Mesendoderm (in vitro differentiated cells): Measurements from ENCODE around the gene CCDC13.

Experiments used
- DNase-seq: peaks from one replicate; pipeline ENCODE4 v3.0.0; 2013
- H2AK5ac ChIP-seq: 2 replicates; pipeline ENCODE4 v1.6.1; 2013; ENCODE audit warnings: low read length, inconsistent platforms
- H2BK120ac ChIP-seq: 2 replicates; pipeline ENCODE4 v1.6.1; 2013; ENCODE audit warnings: low read depth, mild to moderate bottlenecking, low read length, moderate library complexity, mixed read lengths
- H2BK15ac ChIP-seq: replicated peaks from 2 replicates; pipeline ENCODE4 v1.6.1; 2013; ENCODE audit warnings: low read depth, mild to moderate bottlenecking, moderate library complexity
- H2BK5ac ChIP-seq: 2 replicates; pipeline ENCODE4 v1.6.1; 2013; ENCODE audit warnings: low read length, inconsistent platforms
- H3K18ac ChIP-seq: 2 replicates; pipeline ENCODE4 v1.6.1; 2013; ENCODE audit warnings: mild to moderate bottlenecking, low read length, mixed read lengths
- H3K23ac ChIP-seq: one replicate; pipeline ENCODE4 v1.6.1; 2013; ENCODE audit warnings: low read length
- H3K27ac ChIP-seq: 2 replicates; pipeline ENCODE4 v1.5.1; 2013; ENCODE audit warnings: low read depth, mild to moderate bottlenecking, inconsistent platforms, low read length, moderate library complexity
- H3K27me3 ChIP-seq: 2 replicates; pipeline ENCODE4 v1.6.1; 2013; ENCODE audit warnings: low read length, control low read depth, mild to moderate bottlenecking, inconsistent platforms; ENCODE audit not compliant: insufficient read depth, poor library complexity
- H3K36me3 ChIP-seq: 2 replicates; pipeline ENCODE4 v1.6.1; 2013; ENCODE audit warnings: low read length, inconsistent platforms; ENCODE audit not compliant: control insufficient read depth, insufficient read depth
- H3K4ac ChIP-seq: one replicate; pipeline ENCODE4 v1.6.1; 2013; ENCODE audit warnings: low read depth, mild to moderate bottlenecking, low read length, moderate library complexity
- H3K4me1 ChIP-seq: 2 replicates; pipeline ENCODE4 v1.6.1; 2013; ENCODE audit warnings: low read depth, low read length, inconsistent platforms; ENCODE audit not compliant: control insufficient read depth
- H3K4me2 ChIP-seq: 2 replicates; pipeline ENCODE4 v1.6.1; 2013; ENCODE audit warnings: low read length
- H3K4me3 ChIP-seq: 2 replicates; pipeline ENCODE4 v1.5.1; 2013; ENCODE audit warnings: mild to moderate bottlenecking, low read length
- H3K56ac ChIP-seq: one replicate; pipeline ENCODE4 v1.6.1; 2013; ENCODE audit warnings: low read length
- H3K79me1 ChIP-seq: 2 replicates; pipeline ENCODE4 v1.6.1; 2013; ENCODE audit warnings: low read length, inconsistent platforms
- H3K79me2 ChIP-seq: 2 replicates; pipeline ENCODE4 v1.6.1; 2013; ENCODE audit warnings: mild to moderate bottlenecking, low read length; ENCODE audit not compliant: control insufficient read depth, insufficient read depth
- H3K9ac ChIP-seq: 2 replicates; pipeline ENCODE4 v1.6.1; 2013; ENCODE audit warnings: low read length, inconsistent platforms
- H4K5ac ChIP-seq: one replicate; pipeline ENCODE4 v1.6.1; 2013; ENCODE audit warnings: low read length
- H4K8ac ChIP-seq: one replicate; pipeline ENCODE4 v1.6.1; 2013; ENCODE audit warnings: low read depth, mild to moderate bottlenecking, control low read depth, low read length, moderate library complexity
- WGBS: extraction: QIAGEN DNeasy Blood & Tissue Kit; methylation state at CpG from one replicate; pipeline ENCODE4 v1.1.7; 2013; ENCODE audit warnings: low lambda C conversion rate, missing lambda C conversion rate; ENCODE audit not compliant: insufficient coverage; ENCODE audit errors: extremely low coverage; 5-methylcytosine and 5-hydroxymethylcytosine counted together

The CCDC13 gene

GRCh38 chr3:42802876-42803413 is 29.9 kb upstream of the CCDC13 start:
- Histone ChIP-seq H3K4me2 (peak overlapping the region; percentile 88), H3K27ac (no peak overlapping the region), H3K27me3 (no peaks in the 10 kb centered on the region), H4K5ac (no peak overlapping the region), H3K18ac (peak overlapping the region; percentile 72), H3K9ac (peak overlapping the region; percentile 99), H3K4me3 (peak overlapping the region; percentile 76), H3K4me1 (peaks cover 4% of the 10 kb centered on the region), H2AK5ac (no peak overlapping the region), H2BK120ac (no peak overlapping the region), H3K79me1 (peaks cover 12% of the 10 kb centered on the region), H3K4ac (no peak overlapping the region), H3K56ac (peak overlapping the region; percentile 98), H2BK15ac (no peak overlapping the region), H2BK5ac (no peak overlapping the region), H3K23ac (no peak overlapping the region), H3K36me3 (no peaks in the 10 kb centered on the region), H3K79me2 (peaks cover 36% of the 10 kb centered on the region), H4K8ac (no peak overlapping the region)
- WGBS, result no CpG with 5 or more reads among the region's 11 CpGs
- DNase-seq, result no peak

GRCh38 chr3:42801784-42802183 is 28.7 kb upstream of the CCDC13 start:
- Histone ChIP-seq H3K4me3 (no peak overlapping the region), H3K27ac (no peak overlapping the region)

GRCh38 chr3:42801048-42801620 is 28.1 kb upstream of the CCDC13 start:
- Histone ChIP-seq H2BK15ac (no peak overlapping the region), H3K23ac (no peak overlapping the region), H3K18ac (no peak overlapping the region), H2BK5ac (no peak overlapping the region), H3K27ac (no peak overlapping the region), H4K8ac (no peak overlapping the region), H3K36me3 (no peaks in the 10 kb centered on the region), H3K79me1 (peaks cover 12% of the 10 kb centered on the region), H3K4me3 (no peak overlapping the region), H3K79me2 (peaks cover 38% of the 10 kb centered on the region), H2AK5ac (no peak overlapping the region), H3K9ac (no peak overlapping the region), H3K4ac (no peak overlapping the region), H3K27me3 (no peaks in the 10 kb centered on the region), H4K5ac (no peak overlapping the region), H3K56ac (no peak overlapping the region), H3K4me1 (peaks cover 2% of the 10 kb centered on the region), H2BK120ac (no peak overlapping the region), H3K4me2 (no peak overlapping the region)
- DNase-seq, result no peak
- no CpG with 5 or more reads among the region's 3 CpGs for WGBS

More at GRCh38 chr3:42801784-42802183, 28.7 kb upstream of the CCDC13 start:
- Histone ChIP-seq H3K4me2 (no peak overlapping the region), H4K5ac (no peak overlapping the region), H3K9ac (no peak overlapping the region), H3K4ac (no peak overlapping the region), H3K23ac (no peak overlapping the region), H2BK120ac (no peak overlapping the region), H3K18ac (no peak overlapping the region), H2AK5ac (no peak overlapping the region), H3K36me3 (no peaks in the 10 kb centered on the region), H3K56ac (no peak overlapping the region), H2BK15ac (no peak overlapping the region), H2BK5ac (no peak overlapping the region), H4K8ac (no peak overlapping the region), H3K79me1 (peaks cover 12% of the 10 kb centered on the region), H3K4me1 (peaks cover 4% of the 10 kb centered on the region), H3K79me2 (peaks cover 36% of the 10 kb centered on the region), H3K27me3 (no peaks in the 10 kb centered on the region)
- WGBS, result no CpG with 5 or more reads among the region's 4 CpGs
- no peak for DNase-seq

- no CpG with 5 or more reads among the region's 2 CpGs for WGBS
- Histone ChIP-seq H3K9ac (no peak overlapping the region), H3K27me3 (no peaks in the 10 kb centered on the region), H3K4ac (no peak overlapping the region), H3K23ac (no peak overlapping the region), H3K4me2 (no peak overlapping the region), H4K8ac (no peak overlapping the region), H3K56ac (no peak overlapping the region), H3K79me2 (peaks cover 40% of the 10 kb centered on the region), H3K27ac (no peak overlapping the region), H2BK120ac (no peak overlapping the region), H2BK5ac (no peak overlapping the region), H2BK15ac (no peak overlapping the region), H3K36me3 (no peaks in the 10 kb centered on the region), H3K4me1 (peaks cover 2% of the 10 kb centered on the region), H3K79me1 (peaks cover 12% of the 10 kb centered on the region), H2AK5ac (no peak overlapping the region), H3K18ac (no peak overlapping the region), H3K4me3 (no peak overlapping the region), H4K5ac (no peak overlapping the region)
- DNase-seq, result no peak
These were observed 27.2 kb upstream of the CCDC13 start for GRCh38 chr3:42800251-42800650.

GRCh38 chr3:42799376-42799775 is 26.3 kb upstream of the CCDC13 start:
- H2BK120ac ChIP-seq, result no peak overlapping the region
- H3K27ac ChIP-seq, result no peak overlapping the region
- H3K4me1 ChIP-seq, result peaks cover 2% of the 10 kb centered on the region
- no peak overlapping the region for H3K23ac ChIP-seq
- H4K5ac ChIP-seq, result no peak overlapping the region
- no peak overlapping the region for H2BK5ac ChIP-seq
- no peak overlapping the region for H2AK5ac ChIP-seq
- H3K36me3 ChIP-seq, result no peaks in the 10 kb centered on the region
- WGBS, result no CpG with 5 or more reads among the region's 7 CpGs
- no peak overlapping the region for H3K4ac ChIP-seq
- H3K4me2 ChIP-seq, result no peak overlapping the region
- no peak for DNase-seq
- H2BK15ac ChIP-seq, result no peak overlapping the region
- peaks cover 12% of the 10 kb centered on the region for H3K79me1 ChIP-seq
- H3K27me3 ChIP-seq, result no peaks in the 10 kb centered on the region
- H3K18ac ChIP-seq, result no peak overlapping the region
- no peak overlapping the region for H3K4me3 ChIP-seq
- peaks cover 40% of the 10 kb centered on the region for H3K79me2 ChIP-seq
- no peak overlapping the region for H3K9ac ChIP-seq
- no peak overlapping the region for H3K56ac ChIP-seq
- H4K8ac ChIP-seq, result no peak overlapping the region
